Vagina (tissue), 2 donors: ENCODE results near the gene CHIC1.

Source experiments
- CTCF ChIP-seq, 3 experiments: fragments of 450-650 bp in 2 of 3; fragments of 200-600 bp in 1 of 3; sonication (generic) in 1 of 3; IDR thresholded peaks; one replicate each; pipeline ENCODE4 v1.5.1; 2017 to 2019; ENCODE audit warnings: antibody characterized with exemption in 3 of 3, mild to moderate bottlenecking in 2 of 3, moderate library complexity in 2 of 3
- POLR2A ChIP-seq, 2 donors: fragments of 450-650 bp; IDR thresholded peaks; one replicate each; pipeline ENCODE4 v1.6.1; 2017; ENCODE audit warnings: antibody characterized with exemption in 2 of 2, mild to moderate bottlenecking in 2 of 2, moderate library complexity in 2 of 2
- POLR2AphosphoS5 ChIP-seq, 2 donors: sonication (generic); formaldehyde crosslinking; IDR thresholded peaks; one replicate each; pipeline ENCODE4 v1.9.0; 2017; ENCODE audit warnings: antibody characterized with exemption in 2 of 2, mild to moderate bottlenecking in 2 of 2, low read depth in 1 of 2; ENCODE audit not compliant: insufficient read depth in 1 of 2

GRCh38 chrX:73681408-73681807, 118.4 kb downstream of the CHIC1 start:
- no peak for TF ChIP-seq CTCF (IDR thresholded peaks at IDR 0.05)
- TF ChIP-seq POLR2A (IDR thresholded peaks at IDR 0.05) = no peak
- TF ChIP-seq POLR2AphosphoS5 (IDR thresholded peaks at IDR 0.05; ENCODE audit: insufficient read depth in 1 of 2, low read depth in 1 of 2) = no peak
